PC-9 (cell line): ENCODE results near the gene CDIP1. TPM values are rescaled to one million over a fixed set of nuclear protein-coding genes. Genes with fewer than 3 reads are reported as not detected.

Experiments
- BruUV-seq: library from RNA; stranded (reverse); fragments of 400-500 nt; replicated peaks from 2 replicates; lab custom pipeline; 2021; lab: Mats Ljungman, UMichigan
- CTCF ChIA-PET: fragments of 300-600 bp; sonication (Branson Sonifier 250); formaldehyde crosslinking; loops from one replicate; lab custom pipeline; 2022; ENCODE audit warnings: antibody characterized with exemption; lab: Charles Lee
- POLR2A ChIA-PET: fragments of 300-600 bp; sonication (Branson Sonifier 250); formaldehyde crosslinking; loops from one replicate; lab custom pipeline; 2022; ENCODE audit warnings: antibody characterized with exemption; ENCODE audit not compliant: unreplicated experiment; lab: Charles Lee
- DNase-seq, 2 experiments: peaks; one replicate each; pipeline versions ENCODE4 v3.0.0 to v3.0.0-alpha.2; 2015 to 2022; ENCODE audit warnings: mixed read lengths in 1 of 2
- H2AFZ ChIP-seq: fragments of 200-600 bp; sonication (generic); 2 replicates; pipeline ENCODE4 v1.8.1; 2017; ENCODE audit warnings: antibody characterized with exemption
- H3F3A ChIP-seq: fragments of 200-600 bp; sonication (generic); 2 replicates; pipeline ENCODE4 v1.8.1; 2017; ENCODE audit warnings: antibody characterized with exemption, mild to moderate bottlenecking, low read depth; ENCODE audit not compliant: insufficient read depth
- H3K27ac ChIP-seq: fragments of 200-600 bp; sonication (generic); 2 replicates; pipeline ENCODE4 v1.6.1; 2016; ENCODE audit warnings: mixed run types
- H3K27me3 ChIP-seq: fragments of 200-600 bp; sonication (generic); 2 replicates; pipeline ENCODE4 v1.6.1; 2016; ENCODE audit warnings: low read depth, mixed run types; ENCODE audit not compliant: insufficient read depth
- H3K36me3 ChIP-seq: fragments of 200-600 bp; sonication (generic); 2 replicates; pipeline ENCODE4 v1.6.1; 2016; ENCODE audit warnings: low read depth, mixed run types
- H3K4me1 ChIP-seq: fragments of 200-600 bp; sonication (generic); replicated peaks from 2 replicates; pipeline ENCODE4 v1.6.1; 2016; ENCODE audit warnings: mixed run types; ENCODE audit not compliant: insufficient read depth
- H3K4me2 ChIP-seq: fragments of 200-600 bp; sonication (generic); 2 replicates; pipeline ENCODE4 v1.6.1; 2017; ENCODE audit warnings: mixed run types
- H3K4me3 ChIP-seq: fragments of 200-600 bp; sonication (generic); 2 replicates; pipeline ENCODE4 v1.6.1; 2016; ENCODE audit warnings: mixed run types
- H3K79me2 ChIP-seq: fragments of 200-600 bp; sonication (generic); 2 replicates; pipeline ENCODE4 v1.6.1; 2017; ENCODE audit warnings: low read depth, mixed run types
- H3K9me2 ChIP-seq: fragments of 200-600 bp; sonication (generic); 2 replicates; pipeline ENCODE4 v1.8.1; 2017; ENCODE audit warnings: mild to moderate bottlenecking; ENCODE audit not compliant: insufficient read depth
- H3K9me3 ChIP-seq: fragments of 200-600 bp; sonication (generic); 2 replicates; pipeline ENCODE4 v1.8.1; 2016; ENCODE audit warnings: low read depth; ENCODE audit not compliant: insufficient read depth
- H4K20me1 ChIP-seq: fragments of 200-600 bp; sonication (generic); 2 replicates; pipeline ENCODE4 v1.8.1; 2017; ENCODE audit not compliant: insufficient read depth
- CTCF ChIP-seq: fragments of 200-600 bp; sonication (generic); conservative IDR thresholded peaks from 2 replicates; pipeline ENCODE4 v1.6.1; 2017; ENCODE audit warnings: mixed run types, antibody characterized with exemption, mild to moderate bottlenecking, moderate library complexity
- EZH2 ChIP-seq: fragments of 200-600 bp; sonication (generic); IDR thresholded peaks from 2 replicates; pipeline ENCODE4 v1.8.0; 2017; ENCODE audit warnings: antibody characterized with exemption, low read depth
- intact Hi-C: fragments of 100-400 bp; cut with micrococcal nuclease; formaldehyde crosslinking; loops from one replicate; pipeline ENCODE4 v1.10.0; 2022; ENCODE audit not compliant: unreplicated experiment
- total RNA-seq: library from RNA; stranded (reverse); gene quantifications from 2 replicates; pipeline ENCODE4 v1.2.3, GENCODE V29; 2021

Gene CDIP1
- total RNA-seq, 1 experiment from 2014 or later: 10.7 TPM

GRCh38 chr16:4535627-4536108, 2.9 kb downstream of the CDIP1 start:
- CTCF ChIA-PET: no interaction called here

DNA sequence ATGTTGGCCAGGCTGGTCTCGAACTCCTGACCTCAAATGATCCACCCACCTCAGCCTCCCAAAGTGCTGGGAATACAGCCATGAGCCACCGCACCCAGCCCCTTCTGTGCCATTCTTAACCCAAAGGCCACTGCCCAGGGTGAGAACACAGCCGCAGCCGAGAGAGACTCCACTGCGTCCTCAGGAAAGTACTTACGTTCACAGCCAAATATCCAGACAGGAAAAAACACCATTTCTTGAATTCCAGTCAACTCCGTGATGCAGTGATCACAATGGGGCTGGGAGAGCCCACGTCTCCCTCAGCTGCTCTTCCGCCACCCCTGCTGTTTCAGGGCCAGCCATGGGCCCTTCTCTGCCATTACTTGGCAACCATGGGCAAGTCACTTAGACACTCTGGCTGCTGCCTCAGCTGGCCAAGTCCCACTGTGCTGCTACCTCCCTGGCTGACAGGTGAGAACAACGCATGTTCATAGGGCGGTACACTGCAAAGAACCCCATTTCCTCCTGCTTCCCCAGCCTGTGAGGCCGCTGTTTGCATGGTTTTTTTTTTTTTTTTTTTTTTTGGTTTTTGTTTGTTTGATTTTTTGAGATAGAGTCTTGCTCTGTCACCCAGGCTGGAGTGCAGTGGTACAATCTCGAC, 4.3 kb downstream of the CDIP1 start:
- TF ChIP-seq CTCF (no peak), EZH2 (no peak)
- ChIA-PET POLR2A (interaction anchor here (0.7 kb wide), 1 partner anchor 79 kb away, joined by 19 read pairs; no protein-coding TSS in a partner anchor), CTCF (no interaction called here)
- no peaks in the 10 kb centered on the region for H3K79me2 ChIP-seq
- intact Hi-C loops: no loop called here
- no peak for DNase-seq
- no peaks in the 10 kb centered on the region for H3K4me1 ChIP-seq
- H3K27me3 ChIP-seq: no peaks in the 10 kb centered on the region
- no TSS peak for BruUV-seq
- H3F3A ChIP-seq: peaks cover 12% of the 10 kb centered on the region
- no peak overlapping the region for H3K4me3 ChIP-seq
- no peak overlapping the region for H3K4me2 ChIP-seq
- no peak overlapping the region for H3K27ac ChIP-seq
- peaks cover 4% of the 10 kb centered on the region for H3K9me3 ChIP-seq
- no peak overlapping the region for H2AFZ ChIP-seq
- no peaks in the 10 kb centered on the region for H3K9me2 ChIP-seq
- no peaks in the 10 kb centered on the region for H4K20me1 ChIP-seq
- H3K36me3 ChIP-seq: no peaks in the 10 kb centered on the region

More at GRCh38 chr16:4535627-4536108, 2.9 kb downstream of the CDIP1 start:
- intact Hi-C loops: no loop called here
- Histone ChIP-seq H2AFZ (no peak overlapping the region), H3K9me2 (no peaks in the 10 kb centered on the region), H3K4me2 (no peak overlapping the region), H3K79me2 (no peaks in the 10 kb centered on the region), H3K27me3 (no peaks in the 10 kb centered on the region), H3K36me3 (no peaks in the 10 kb centered on the region), H3F3A (peaks cover 13% of the 10 kb centered on the region), H3K9me3 (peaks cover 13% of the 10 kb centered on the region), H3K4me3 (no peak overlapping the region), H4K20me1 (no peaks in the 10 kb centered on the region), H3K27ac (no peak overlapping the region), H3K4me1 (no peaks in the 10 kb centered on the region)
- no TSS peak for BruUV-seq
- POLR2A ChIA-PET: no interaction called here
- DNase-seq: no peak
- TF ChIP-seq EZH2: no peak
- TF ChIP-seq CTCF: no peak

DNA sequence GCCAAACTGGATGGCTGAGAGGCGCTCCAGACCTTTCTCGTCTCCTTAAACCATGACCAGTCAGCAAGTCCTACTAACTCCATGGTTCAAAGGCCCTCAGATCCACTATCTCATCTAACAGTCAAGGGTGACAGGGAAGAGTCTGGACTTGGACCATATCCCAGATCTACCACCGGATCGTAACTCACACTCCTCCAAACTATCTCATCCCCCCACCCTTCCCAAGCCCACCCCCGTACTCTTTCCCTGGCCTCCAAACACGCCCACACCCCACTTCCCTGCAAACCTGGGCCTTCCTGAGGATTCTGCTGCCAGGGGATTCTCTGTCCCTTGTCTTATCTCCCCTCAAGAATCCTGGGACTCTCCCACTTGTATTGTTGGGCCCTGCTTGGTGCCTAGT, 5.1 kb downstream of the CDIP1 start:
- no peaks in the 10 kb centered on the region for H3K79me2 ChIP-seq
- H3K4me2 ChIP-seq: no peak overlapping the region
- no peaks in the 10 kb centered on the region for H3K9me3 ChIP-seq
- CTCF ChIA-PET: no interaction called here
- no peaks in the 10 kb centered on the region for H3K4me1 ChIP-seq
- H4K20me1 ChIP-seq: no peaks in the 10 kb centered on the region
- no TSS peak for BruUV-seq
- H2AFZ ChIP-seq: no peak overlapping the region
- DNase-seq: no peak
- no peak overlapping the region for H3K4me3 ChIP-seq
- peaks cover 9% of the 10 kb centered on the region; the same call in 1 of the 2 replicates for H3F3A ChIP-seq
- TF ChIP-seq EZH2 (no peak), CTCF (no peak)
- intact Hi-C loops: no loop called here
- no peaks in the 10 kb centered on the region for H3K27me3 ChIP-seq
- POLR2A ChIA-PET: interaction anchor here (1.0 kb wide), 1 partner anchor 17 kb away, joined by 4 read pairs; no protein-coding TSS in a partner anchor
- no peaks in the 10 kb centered on the region for H3K36me3 ChIP-seq
- H3K27ac ChIP-seq: no peak overlapping the region
- no peaks in the 10 kb centered on the region for H3K9me2 ChIP-seq
